HG02571 (cell line): ENCODE data around the gene IL10RA.

Experiments
- ATAC-seq: cut with Tn5 transposase; IDR thresholded peaks from one replicate; pipeline ENCODE4 v1.9.1; 2021; ENCODE audit warnings: mild to moderate bottlenecking, moderate library complexity; ENCODE audit not compliant: unreplicated experiment

IL10RA gene

DNA sequence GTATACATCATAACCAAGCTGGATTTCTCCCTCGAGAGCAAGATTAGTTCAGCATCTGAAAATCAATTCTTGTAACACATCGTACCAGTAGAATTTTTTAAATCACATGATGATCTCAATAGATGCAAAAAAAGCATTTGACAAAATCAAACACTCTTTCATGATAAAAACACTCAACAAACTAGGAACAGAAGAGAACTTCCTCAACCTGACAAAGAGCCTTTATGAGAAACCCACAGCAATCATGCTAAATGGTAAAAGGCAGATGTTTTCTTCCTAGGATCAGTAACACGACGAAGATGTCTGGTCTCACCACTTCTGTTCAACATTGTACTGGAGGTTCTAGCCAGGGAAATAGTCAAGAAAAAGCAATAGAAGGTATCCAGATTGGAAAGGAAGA is 56.6 kb downstream of the IL10RA start:
- no peak for ATAC-seq

GRCh38 chr11:118045191-118045590 is 59.0 kb downstream of the IL10RA start:
- ATAC-seq: no peak

DNA sequence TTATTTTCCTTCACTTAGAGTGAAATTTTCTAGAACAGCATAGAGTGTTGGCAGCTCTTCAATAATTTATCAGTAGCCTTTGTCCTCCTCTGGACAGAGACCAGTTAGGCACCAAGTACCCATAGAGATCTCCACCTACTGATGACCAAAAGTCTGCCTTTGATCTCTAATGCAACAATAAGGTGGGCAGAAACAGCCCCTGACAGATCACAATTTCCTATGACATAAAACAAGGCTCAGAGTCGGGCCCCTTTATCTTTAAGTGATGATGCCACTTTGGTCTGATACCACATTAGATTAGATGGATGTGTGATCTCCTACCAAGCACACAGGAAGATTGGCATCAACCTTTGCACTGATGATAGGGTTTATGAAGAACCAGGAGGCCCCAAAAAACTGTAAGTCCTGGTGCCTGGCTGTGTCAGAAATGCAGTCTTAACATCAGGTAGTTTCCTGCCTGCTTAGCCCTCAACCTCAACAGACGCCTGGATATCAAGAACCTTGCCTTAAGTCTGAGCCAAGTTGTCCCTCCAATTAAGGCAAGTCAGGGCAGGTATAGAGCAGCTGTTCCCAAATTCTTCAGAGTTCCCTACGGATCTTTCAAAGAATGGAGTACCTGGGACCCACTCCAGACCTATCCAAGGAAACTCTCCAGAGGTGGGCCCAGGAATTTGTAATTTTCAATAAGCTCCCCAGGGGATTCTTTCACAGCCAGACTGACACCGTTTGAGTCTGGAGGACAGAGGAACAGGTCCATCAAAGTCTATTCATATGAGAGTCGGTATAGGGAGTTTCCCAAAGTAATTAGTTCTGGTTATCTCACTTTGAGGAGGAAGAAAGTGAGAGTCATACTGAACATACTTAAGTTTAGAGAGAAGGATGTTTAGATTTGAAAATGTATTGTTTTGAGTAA is 60.1 kb downstream of the IL10RA start:
- ATAC-seq: no peak

- no peak for ATAC-seq
These were observed 60.9 kb downstream of the IL10RA start for GRCh38 chr11:118046964-118047700.

- ATAC-seq: no peak
These were observed 61.6 kb downstream of the IL10RA start for GRCh38 chr11:118047749-118048148.

DNA sequence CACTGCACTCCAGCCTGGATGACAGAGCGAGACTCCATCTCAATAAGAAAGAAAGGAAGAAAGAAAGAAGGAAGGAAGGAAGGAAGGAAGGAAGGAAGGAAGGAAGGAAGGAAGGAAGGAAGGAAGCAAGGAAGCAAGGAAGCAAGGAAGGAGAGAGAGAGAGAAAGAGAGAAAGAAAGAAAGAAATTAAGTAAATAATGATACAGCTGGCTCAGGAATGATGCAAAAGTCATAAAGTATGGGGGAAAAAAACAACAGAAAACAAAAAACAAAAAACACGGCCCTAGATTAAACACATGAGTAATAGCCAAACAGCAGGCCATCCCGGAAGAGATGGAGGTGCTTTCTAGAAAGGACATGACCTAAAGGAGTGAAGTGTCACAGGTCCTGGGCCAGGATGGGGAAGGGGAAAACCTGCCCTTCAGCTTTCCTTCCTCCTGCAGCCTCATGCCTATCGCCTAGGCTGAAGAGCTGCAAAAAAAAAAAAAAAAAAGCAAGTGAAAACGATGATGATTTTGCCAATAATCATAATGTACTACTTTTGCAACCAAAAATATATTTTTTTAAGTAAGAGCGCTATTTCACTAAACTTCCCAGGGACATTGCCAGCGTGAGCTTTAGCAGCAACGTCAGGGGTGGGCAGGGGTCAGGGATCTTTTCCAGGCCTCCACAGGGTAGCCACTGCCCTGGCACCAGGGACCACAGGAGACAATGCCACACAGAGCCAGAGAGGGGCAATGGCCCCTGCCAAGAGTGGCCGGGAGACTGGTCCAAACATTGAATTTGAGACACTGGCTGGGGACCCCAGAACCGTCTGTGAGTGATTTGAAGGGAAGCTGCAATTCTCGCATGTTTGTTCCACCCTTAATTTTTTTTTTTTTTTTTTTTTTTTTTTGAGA is 62.5 kb downstream of the IL10RA start:
- ATAC-seq: no peak

- no peak for ATAC-seq
These were observed 63.6 kb downstream of the IL10RA start for GRCh38 chr11:118049771-118050170.

DNA sequence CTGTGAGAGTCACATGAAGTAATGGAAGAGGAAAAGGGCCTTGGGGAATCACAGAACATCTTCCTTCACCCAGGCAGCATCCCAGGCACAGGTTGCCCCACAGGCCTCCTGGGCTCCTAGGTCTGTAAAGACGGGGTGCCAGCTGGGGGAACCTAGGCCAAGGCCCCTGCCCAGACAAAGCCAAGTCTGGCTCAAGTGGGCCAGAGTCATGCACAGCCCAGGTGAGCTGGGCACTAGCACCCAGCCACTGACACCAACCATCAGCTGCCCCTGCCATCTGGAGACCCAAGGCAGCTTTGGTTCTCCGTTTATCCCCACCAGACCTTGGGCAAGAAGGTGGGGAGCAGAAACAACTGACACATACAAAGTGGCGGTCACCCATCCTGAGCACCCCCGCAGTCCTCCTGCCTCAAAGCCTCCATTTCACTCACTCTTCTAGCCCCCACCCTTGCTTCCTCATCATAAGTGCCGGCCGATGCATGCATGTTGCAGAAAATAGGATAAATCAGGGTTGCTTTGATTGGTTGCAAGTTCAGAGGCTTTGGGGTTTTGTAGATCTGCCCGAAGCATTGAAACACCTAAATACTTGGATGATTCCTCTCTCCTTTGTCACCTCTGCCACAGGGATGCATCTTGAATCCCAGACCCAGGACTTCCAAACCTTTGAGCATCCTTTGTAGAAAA is 64.2 kb downstream of the IL10RA start:
- no peak for ATAC-seq
